Bone marrow (tissue), 2 donors: ENCODE results near the gene EXTL2.
"Not testable (repeated sequence)": the region's sequence is repeated elsewhere in the genome, so short reads cannot be mapped to it uniquely, and the experiment has no call there.

Source experiments
- DNase-seq, 2 donors: peaks; one replicate each; lab custom pipeline; 2025; lab: John Stamatoyannopoulos, UW

The EXTL2 gene, protein sequence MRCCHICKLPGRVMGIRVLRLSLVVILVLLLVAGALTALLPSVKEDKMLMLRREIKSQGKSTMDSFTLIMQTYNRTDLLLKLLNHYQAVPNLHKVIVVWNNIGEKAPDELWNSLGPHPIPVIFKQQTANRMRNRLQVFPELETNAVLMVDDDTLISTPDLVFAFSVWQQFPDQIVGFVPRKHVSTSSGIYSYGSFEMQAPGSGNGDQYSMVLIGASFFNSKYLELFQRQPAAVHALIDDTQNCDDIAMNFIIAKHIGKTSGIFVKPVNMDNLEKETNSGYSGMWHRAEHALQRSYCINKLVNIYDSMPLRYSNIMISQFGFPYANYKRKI

DNA sequence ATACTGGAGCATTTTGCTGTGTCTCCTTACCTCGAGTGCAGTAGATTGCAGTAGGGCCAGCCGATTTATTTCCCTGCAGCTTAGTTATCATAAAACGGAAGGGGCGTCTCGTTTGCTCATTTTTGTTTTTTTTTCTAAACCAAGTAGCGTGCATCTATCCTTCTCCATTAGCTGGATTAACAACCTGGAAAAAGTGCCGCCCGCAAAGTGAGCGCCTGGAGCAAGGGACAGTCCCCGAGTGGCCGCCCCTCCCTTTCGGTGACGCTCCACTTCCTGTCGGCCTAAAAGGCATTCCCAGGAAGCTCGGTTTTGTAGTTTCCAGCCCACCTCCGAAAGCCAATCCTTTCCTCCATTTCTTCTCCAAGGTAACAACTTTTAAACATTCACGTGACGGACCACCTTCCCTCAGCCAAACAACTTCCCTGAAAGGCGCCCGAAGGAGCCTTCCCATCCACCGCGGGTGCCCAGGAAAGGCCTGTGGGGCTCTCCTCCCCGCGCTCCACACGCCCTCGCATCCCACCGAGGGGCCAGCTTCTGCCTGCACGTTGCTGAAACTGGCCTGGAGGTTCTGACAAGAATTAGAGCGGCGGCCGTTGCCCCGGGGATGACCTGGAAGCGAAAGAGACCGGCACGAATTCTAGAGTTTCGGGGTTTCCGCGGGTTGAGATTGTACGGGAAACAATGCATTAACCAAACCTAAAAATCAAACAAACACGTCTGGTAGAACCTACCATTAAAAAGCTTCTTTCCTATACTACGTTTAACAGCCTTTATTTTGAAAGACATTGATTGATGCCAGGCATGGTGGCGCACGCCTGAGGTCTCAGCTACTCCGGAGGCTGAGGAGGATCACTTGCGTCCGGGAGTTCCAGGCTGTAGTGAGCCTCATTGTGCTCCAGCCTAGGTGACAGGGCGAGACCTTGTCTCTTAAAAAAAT, at the start of gene EXTL2:
EXTL2 (minus strand) TSS at position 240 of the 937 bp plus-strand sequence. CDS start 6,085 bp downstream, outside the sequence.
- DNase-seq = peak; percentile 21 to 24

- DNase-seq = no peak
Measured at GRCh38 chr1:100943533-100943932, 48.9 kb upstream of the EXTL2 start.

- no peak for DNase-seq
Measured at GRCh38 chr1:100942304-100943046, 47.8 kb upstream of the EXTL2 start.

DNA sequence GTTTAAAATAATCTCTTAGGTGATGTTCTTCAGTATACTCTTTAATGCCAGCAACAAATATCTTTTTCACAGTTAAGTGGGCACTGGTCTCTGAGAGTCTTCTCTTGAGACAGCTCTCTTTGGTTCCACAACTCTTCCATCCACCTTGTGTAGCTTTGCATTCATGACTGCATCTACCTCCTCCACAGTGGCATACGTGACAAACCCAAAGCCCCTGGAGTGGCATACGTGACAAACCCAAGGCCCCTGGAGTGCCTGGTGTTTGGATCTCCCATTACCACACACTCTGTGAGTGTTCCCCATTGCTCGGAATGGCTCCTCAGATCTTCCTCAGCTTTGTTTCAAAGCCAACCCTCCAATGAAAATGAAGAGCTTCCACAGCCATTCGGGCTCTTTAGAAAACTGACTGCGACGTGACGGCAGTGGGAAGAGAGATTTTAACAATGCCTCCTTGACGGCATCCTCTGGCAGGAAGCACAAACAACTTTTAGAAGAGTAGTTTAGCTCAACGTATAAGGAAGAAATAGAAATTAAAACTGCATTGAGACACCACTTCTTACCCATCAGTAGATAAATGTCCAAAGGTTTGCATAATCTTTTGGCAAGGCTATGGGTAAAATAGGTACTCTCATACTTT, 47.1 kb upstream of the EXTL2 start:
- no peak for DNase-seq

DNA sequence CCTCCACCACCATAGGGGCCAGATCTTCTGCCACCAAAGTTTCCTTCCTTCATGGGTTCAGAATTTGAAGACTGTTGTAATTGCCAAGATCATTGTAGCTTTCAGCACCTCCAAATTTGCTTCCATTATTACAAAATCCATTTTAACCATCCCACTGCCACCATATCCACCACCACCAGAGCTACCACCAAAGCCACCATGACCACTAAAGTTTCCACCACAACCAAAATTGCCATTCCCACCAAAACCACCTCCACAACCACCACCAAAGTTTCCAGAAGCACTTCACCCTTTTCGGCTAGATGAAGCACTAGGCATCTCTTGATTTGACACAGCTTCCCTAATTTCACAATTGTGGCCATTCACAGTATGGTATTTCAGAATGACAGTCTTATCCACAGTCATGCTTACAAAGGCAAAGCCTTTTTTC, 46.5 kb upstream of the EXTL2 start:
- no peak for DNase-seq

DNA sequence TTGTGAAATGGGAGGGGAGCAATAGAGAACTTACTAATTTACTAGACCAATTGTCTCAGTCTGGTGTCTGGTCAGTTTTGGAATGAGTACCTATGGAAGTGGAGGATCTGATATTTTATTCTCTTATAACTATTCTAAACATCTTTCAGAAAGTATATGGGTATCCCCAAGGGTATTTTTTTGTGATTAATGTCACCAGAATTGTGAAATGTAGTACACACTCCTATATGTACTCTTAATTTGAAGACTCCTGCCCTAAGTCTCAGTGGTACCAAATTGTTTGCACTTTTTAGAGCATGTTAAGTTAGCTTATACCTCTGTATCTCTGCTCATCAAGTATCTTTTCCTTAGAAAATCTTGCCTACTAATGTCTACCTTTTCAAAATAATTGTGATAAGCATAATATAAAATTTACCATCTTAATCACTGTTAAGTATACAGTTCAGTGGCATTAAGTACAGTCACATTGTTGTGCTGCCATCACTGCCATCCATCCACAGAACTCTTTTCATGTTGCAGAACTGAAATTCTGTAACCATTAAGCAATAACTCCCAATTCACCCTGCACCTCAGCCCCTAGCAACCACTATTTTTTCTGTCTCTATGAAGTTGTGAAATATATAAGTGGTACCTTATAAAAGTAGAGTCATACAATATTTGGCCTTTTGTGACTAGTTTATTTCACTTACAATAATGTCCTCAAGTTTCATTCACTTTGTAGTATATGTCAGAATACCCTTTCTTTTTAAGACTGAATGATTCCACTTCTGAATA, 41.7 kb upstream of the EXTL2 start:
- no peak for DNase-seq

DNA sequence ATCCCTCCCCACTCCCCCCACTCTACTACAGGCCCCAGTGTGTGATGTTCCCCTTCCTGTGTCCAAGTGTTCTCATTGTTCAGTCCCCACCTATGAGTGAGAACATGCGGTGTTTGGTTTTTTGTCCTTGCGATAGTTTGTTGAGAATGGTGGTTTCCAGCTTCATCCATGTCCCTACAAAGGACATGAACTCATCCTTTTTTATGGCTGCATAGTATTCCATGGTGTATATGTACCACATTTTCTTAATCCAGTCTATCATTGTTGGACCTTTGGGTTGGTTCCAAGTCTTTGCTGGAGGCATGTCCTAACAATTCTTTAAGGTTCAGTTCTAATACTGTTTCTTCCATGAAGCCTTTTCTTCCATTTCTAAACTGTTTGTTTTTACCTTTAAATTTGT, 38.9 kb upstream of the EXTL2 start:
- not testable (repeated sequence) for DNase-seq

DNA sequence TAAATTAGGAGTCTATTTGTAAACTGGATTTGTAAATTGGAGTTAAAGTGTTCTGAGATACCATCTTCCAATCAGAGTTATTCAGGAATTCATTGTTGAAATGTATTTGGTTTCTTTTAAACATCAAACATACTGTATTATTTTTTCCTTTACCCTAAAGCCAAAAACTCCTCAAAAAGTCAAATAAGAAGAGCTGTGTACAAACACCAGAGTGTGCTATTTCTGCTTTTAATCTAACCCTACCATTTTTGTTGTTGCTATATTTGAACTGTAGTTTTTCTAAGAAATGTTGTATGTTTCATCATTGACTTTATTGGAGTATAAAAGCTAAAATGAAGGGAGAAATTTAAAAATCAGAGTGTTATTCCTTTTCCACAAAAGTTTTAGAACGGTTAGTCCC, 37.1 kb upstream of the EXTL2 start:
- DNase-seq = no peak

DNA sequence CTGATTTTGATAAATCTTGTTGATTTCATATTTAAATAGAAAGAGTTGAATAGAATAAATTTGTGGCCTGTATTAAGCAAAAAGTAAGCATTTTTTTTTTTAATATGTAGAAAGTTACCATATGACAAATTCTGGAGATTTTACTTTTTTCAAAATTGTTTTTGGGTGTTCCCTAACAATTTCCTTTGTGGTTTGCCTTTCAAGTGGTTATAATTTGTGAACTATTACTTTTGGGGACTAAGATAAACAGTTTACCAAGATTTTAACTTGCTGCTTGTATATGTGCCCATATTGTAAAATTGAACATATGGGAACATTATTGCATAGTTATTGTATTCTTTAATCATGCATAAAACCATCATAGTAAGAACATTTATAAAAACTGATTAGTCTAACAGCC, 35.9 kb upstream of the EXTL2 start:
- no peak for DNase-seq

GRCh38 chr1:100928128-100928527, 33.5 kb upstream of the EXTL2 start:
- DNase-seq = no peak

GRCh38 chr1:100927276-100927675, 32.6 kb upstream of the EXTL2 start:
- DNase-seq = no peak

DNA sequence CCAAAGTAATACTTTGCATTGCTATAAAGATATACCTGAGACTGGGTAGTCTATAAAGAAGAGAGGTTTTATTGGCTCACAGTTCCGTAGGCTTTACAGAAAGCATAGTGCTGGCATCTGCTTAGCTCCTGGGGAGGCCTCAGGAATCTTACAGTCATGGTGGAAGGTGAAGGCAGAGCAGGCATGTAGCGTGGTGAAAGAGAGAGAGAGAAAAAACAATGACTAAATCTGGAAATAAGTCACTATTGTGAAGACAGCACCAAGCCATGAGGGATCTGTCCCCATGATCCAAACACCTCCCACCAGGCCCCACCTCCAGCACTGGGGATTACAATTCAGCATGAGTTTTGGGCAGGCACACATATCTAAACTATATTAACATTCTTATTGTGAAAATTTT, 31.6 kb upstream of the EXTL2 start:
- DNase-seq = no peak

GRCh38 chr1:100924991-100925390, 30.3 kb upstream of the EXTL2 start:
- no peak for DNase-seq

DNA sequence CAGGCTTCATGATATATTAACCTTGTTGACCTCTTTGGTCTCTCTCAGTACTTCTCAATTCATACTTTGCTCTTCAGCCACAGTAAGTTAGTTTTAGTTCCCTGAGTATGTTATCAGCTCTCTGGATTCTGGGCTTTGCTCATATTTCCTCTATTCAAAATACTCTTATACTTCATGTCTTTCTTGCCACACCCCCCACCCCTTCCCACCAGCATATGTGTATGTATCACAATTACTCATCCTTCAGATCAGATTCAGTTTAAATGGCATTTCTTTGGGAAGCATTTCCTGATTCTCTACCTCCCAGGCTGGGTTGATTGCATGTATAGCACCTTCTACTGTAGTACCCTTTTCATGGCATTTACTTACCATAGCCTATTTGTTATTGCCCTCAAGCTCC, 29.6 kb upstream of the EXTL2 start:
- no peak for DNase-seq

DNA sequence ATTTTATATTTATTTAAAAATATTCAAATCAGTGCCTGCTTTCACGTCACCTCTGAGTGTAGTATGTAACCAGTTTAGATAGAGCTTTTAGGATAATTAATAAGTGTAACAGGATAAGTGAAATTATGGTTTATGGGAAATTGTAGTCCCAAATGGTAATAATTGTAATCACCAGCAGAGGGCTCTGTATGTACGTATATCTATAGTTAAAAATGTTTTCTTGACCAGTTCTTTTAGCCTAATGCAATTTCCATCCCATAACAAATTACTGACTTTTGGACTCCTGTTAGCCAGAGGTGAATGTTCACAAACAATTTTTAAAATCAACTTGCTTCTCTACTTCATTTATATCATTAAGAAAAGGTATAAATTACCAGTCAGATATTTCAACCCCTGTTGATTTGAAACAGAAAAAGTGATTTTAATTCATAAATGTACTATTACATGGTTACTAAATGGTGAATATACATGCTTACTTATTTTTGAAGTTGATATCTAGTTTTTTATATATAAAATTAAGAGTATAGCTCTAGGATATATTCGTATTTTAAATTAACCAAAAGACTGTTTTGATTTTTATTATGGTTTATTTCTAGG, 26.6 kb upstream of the EXTL2 start:
- DNase-seq = peak in 1 of 2 donors; percentile 38

- no peak for DNase-seq
Measured at GRCh38 chr1:100912019-100912418, 17.4 kb upstream of the EXTL2 start.

GRCh38 chr1:100909018-100909417, 14.4 kb upstream of the EXTL2 start:
- no peak for DNase-seq

GRCh38 chr1:100907887-100908286, 13.2 kb upstream of the EXTL2 start:
- no peak for DNase-seq

DNA sequence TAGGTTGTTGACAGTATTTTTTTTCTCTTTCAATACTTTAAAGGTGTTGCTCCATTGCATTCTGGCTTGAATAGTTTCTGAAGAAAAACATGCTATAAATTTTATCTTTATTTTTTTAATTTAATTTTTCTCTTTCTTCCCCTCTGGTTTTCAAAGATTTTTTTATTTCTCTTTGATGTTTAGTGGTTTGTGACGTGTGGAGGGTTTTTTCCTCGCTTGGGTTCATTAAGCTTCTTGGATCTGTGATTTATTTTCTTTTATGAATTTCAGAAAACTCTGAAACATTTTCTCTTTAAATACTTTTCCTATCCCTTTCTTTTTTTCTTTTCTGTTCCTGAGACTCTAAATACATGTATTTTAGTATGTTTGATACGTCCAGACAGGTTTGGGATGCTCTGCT, 10.5 kb upstream of the EXTL2 start:
- no peak for DNase-seq

GRCh38 chr1:100904528-100904927, 9.9 kb upstream of the EXTL2 start:
- DNase-seq = no peak

GRCh38 chr1:100903777-100904176, 9.1 kb upstream of the EXTL2 start:
- no peak for DNase-seq
